Activated naive CD4-positive, alpha-beta T cell treated with anti-CD3 and anti-CD28 coated beads, Interleukin-2, amount 10 ng/mL, durations not matched to agents 5 hours and 36 hours (primary cell): ENCODE results near the gene STATH. TPM values are rescaled to one million over a fixed set of nuclear protein-coding genes. Genes with fewer than 3 reads are reported as not detected.

Experiments used
- total RNA-seq, 2 experiments: library from RNA; stranded (reverse); gene quantifications; one replicate each; pipeline ENCODE4 v1.2.3, GENCODE V29; 2021

The STATH gene, protein sequence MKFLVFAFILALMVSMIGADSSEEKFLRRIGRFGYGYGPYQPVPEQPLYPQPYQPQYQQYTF
- not detected for total RNA-seq

DNA sequence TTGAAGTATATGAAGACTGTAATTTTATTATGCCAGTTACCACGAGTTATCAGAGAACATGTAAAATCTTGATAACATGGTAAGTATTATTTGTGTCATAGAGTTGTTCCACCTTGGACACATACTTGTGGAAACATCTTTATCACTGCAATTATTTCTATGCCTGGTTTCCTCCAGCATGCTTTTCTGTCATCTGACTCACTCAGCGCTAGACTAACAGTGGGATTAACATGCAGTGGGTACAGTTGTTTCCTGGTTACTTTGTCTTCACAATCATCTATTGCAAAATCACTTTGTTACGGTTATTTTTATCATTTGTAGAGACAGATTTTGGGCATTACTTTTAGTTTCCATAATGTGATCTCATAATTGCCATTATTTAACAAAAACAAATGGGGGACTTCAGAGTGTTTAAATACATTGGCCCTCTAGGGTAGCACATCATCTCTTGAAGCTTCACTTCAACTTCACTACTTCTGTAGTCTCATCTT lies at the start of gene STATH:
Gene STATH (plus strand): TSS at position 441 of the 491 bp plus-strand sequence. CDS start 2,472 bp downstream, outside the sequence.

DNA sequence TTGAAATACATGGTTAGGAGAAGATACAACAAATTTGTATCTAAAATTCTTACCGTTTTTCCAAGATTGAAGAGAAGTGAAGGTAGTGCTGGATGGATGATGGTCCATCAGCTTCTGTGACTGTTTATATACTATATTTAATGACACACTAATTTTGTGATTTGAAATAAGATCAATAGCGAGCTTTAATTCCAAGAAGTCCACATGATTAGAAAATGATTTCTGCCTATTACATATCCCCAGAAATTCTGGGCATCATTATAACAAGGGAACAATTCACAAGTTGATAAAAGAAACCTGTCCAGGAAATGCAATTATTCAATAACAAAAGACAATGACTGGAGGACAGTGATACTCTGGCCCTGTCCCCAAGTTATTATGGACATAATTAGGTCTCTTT lies 30.1 kb upstream of the STATH start, which contains the start of gene CSN2:
Gene CSN2 (minus strand): TSS at position 101 of the 400 bp plus-strand sequence. CDS start 4,733 bp downstream, outside the sequence.

DNA sequence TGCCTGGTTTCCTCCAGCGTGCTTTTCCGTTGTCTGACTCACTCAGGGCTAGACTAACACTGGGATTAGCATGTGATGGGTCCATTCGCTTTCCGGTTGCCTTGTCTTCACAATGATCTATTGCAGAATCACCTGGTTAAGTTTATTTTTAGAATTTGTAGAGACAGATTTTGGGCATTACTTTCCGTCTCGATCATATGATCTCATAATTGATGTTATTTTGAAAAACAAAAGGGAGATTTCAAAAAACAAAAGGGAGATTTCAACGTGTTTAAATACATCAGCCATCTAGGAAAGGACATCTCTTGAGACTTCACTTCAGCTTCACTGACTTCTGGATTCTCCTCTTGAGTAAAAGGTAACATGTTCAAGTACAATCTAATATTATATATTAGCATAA lies 32.4 kb downstream of the STATH start, which contains the start of gene HTN3:
Gene HTN3 (plus strand): TSS at position 301 of the 400 bp plus-strand sequence. CDS start 2,282 bp downstream, outside the sequence.

DNA sequence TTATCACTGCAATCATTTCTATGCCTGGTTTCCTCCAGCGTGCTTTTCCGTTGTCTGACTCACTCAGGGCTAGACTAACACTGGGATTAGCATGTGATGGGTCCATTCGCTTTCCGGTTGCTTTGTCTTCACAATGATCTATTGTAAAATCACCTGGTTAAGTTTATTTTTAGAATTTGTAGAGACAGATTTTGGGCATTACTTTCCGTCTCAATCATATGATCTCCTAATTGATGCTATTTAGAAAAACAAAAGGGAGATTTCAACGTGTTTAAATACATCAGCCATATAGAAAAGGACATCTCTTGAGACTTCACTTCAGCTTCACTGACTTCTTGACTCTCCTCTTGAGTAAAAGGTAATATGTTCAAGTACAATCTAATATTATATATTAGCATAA lies 54.4 kb downstream of the STATH start, which contains the start of gene HTN1:
Gene HTN1 (plus strand): TSS at position 301 of the 400 bp plus-strand sequence. CDS start 2,639 bp downstream, outside the sequence.

Other genes with a start within 250 kb of the STATH start
- gene SULT1B1, start 235.3 kb upstream of the STATH start, total RNA-seq: 1 to 10 TPM; 6.7 to 7.7 TPM
- gene SULT1E1, start 135.8 kb upstream of the STATH start, total RNA-seq: not detected
- gene CSN1S1, start 64.9 kb upstream of the STATH start, total RNA-seq: not detected
- not detected for gene CSN2, start 30.2 kb upstream of the STATH start, total RNA-seq
- gene HTN3, start 32.5 kb downstream of the STATH start, total RNA-seq: not detected
- not detected for gene HTN1, start 54.5 kb downstream of the STATH start, total RNA-seq
- not detected for gene PRR27, start 158.3 kb downstream of the STATH start, total RNA-seq
- not detected for gene ODAM, start 199.8 kb downstream of the STATH start, total RNA-seq
- not detected for gene FDCSP, start 230.2 kb downstream of the STATH start, total RNA-seq
- not detected for gene CSN3, start 246.6 kb downstream of the STATH start, total RNA-seq